Suprapubic skin (tissue), 4 donors: Measurements from ENCODE around the gene GNB1L.

Experiments
- EP300 ChIP-seq: sonication (generic); formaldehyde crosslinking; IDR thresholded peaks from one replicate; pipeline ENCODE4 v1.6.1; 2017; ENCODE audit warnings: antibody characterized with exemption
- POLR2A ChIP-seq, 2 donors: fragments of 450-650 bp; IDR thresholded peaks; one replicate each; pipeline ENCODE4 v1.6.1; 2017; ENCODE audit warnings: antibody characterized with exemption in 2 of 2, mild to moderate bottlenecking in 2 of 2, moderate library complexity in 2 of 2
- POLR2AphosphoS5 ChIP-seq, 3 donors: sonication (generic); formaldehyde crosslinking; IDR thresholded peaks; one replicate each; pipeline ENCODE4 v1.6.1; 2017; ENCODE audit warnings: antibody characterized with exemption in 3 of 3
- TF ChIP-seq, protein P1 (sequence below), 2 donors: fragments of 200-600 bp in 1 of 2; fragments of 450-650 bp in 1 of 2; sonication (generic) in 1 of 2; IDR thresholded peaks; one replicate each; pipeline ENCODE4 v1.5.1; 2016 to 2019; ENCODE audit warnings: antibody characterized with exemption in 2 of 2, mild to moderate bottlenecking in 1 of 2, moderate library complexity in 1 of 2

DNA sequence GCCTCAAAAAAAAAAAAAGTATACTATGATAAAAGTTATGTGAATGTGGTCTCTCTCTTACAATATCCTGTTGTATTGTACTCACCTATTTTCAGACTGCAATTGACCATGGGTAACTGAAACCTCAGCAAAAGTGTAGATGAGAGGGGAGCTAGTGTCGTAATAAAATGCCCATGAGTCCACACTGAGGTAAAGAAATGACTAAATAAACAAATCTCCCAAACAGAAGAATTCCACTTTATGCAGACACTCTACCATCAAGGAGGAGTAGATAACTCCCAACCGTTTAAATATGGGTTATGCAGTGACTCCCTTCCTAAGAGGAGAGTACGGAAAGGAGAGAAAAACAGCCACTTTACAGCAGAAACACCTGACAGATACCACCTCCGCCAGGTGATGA, 14.6 kb downstream of the GNB1L start:
- TF ChIP-seq, protein P1, sequence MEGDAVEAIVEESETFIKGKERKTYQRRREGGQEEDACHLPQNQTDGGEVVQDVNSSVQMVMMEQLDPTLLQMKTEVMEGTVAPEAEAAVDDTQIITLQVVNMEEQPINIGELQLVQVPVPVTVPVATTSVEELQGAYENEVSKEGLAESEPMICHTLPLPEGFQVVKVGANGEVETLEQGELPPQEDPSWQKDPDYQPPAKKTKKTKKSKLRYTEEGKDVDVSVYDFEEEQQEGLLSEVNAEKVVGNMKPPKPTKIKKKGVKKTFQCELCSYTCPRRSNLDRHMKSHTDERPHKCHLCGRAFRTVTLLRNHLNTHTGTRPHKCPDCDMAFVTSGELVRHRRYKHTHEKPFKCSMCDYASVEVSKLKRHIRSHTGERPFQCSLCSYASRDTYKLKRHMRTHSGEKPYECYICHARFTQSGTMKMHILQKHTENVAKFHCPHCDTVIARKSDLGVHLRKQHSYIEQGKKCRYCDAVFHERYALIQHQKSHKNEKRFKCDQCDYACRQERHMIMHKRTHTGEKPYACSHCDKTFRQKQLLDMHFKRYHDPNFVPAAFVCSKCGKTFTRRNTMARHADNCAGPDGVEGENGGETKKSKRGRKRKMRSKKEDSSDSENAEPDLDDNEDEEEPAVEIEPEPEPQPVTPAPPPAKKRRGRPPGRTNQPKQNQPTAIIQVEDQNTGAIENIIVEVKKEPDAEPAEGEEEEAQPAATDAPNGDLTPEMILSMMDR (IDR thresholded peaks at IDR 0.05), result no peak
- TF ChIP-seq POLR2A (IDR thresholded peaks at IDR 0.05) (no peak), POLR2AphosphoS5 (IDR thresholded peaks at IDR 0.05) (no peak), EP300 (no peak)
